HG03064 (cell line): ENCODE results near the gene NTRK1.

Experiments used
- ATAC-seq: cut with Tn5 transposase; IDR thresholded peaks from one replicate; pipeline ENCODE4 v1.9.1; 2021; ENCODE audit warnings: low read depth; ENCODE audit not compliant: unreplicated experiment

Gene NTRK1

DNA sequence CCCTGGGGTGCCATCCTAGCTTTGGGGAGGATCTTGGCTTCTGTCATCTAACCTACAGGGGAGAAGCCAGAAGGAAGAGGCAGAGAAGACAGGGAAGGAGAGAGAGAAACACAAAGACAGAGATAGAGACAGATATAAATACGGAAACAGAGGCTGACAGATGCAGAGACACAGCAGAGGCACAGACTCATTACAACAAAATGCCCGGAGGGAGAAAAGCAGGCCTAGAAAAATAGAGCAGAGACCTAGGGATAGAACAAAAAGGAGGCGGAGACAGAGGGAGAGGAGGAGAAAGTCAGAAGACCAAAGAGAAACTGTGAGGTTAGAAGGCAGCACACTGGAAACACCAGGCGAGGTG is 34.8 kb downstream of the NTRK1 start:
- ATAC-seq = no peak

DNA sequence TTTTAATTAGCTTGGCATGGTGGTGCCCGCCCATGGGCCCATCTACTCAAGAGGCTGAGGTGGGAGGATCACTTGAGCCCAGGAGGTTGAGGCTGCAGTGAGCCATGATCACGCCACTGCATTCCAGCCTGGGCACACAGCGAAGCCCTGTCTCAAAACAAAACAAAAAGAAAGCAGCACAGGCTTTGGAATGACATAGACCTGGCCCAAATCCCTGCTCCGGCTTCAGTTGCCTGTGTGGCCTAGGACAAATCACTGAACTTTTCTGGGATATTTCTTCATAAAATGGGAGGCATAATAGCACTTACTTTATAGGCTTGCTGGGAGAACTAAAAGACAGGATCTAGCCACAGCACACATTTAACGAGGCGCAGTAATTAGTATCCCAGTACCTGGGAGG is 35.3 kb downstream of the NTRK1 start:
- ATAC-seq = no peak

GRCh38 chr1:156896490-156897033 is 35.9 kb downstream of the NTRK1 start:
- no peak for ATAC-seq

DNA sequence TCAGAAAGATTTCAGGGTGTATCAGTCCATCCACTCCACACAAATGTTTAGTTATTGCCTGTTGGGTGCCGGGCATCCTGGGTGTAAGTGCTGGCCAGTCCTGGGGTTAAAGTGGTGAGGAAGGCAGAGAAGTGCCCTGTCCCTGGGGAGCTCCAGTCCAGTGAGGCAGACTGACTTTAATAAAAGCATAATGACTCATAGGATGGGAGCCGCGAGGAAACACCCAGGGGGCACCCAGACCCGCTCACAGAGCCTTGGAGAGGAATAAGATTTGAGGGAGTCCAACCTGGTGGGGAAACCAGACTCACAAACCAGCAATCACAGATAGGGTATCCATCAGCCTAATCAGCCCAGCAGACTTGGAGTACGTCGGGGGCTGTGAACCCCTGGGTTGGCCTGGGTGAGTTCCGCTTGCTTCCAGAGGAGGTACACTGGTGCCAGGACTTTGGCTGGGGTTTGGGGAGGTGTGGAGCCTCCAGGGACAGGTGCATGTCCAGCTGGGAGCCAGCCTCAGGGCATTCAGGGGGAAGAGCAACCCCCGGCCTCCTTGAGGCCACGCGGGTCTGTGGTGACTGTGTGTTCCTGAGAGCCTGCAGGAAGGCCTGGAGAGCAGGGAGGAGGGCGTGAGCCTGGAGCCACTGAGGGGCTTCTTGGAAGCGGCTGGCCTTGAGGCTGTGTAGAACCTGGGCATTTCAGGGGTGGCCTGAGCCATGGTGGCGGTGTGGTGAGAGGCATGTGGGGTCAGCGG is 36.6 kb downstream of the NTRK1 start:
- ATAC-seq = no peak

DNA sequence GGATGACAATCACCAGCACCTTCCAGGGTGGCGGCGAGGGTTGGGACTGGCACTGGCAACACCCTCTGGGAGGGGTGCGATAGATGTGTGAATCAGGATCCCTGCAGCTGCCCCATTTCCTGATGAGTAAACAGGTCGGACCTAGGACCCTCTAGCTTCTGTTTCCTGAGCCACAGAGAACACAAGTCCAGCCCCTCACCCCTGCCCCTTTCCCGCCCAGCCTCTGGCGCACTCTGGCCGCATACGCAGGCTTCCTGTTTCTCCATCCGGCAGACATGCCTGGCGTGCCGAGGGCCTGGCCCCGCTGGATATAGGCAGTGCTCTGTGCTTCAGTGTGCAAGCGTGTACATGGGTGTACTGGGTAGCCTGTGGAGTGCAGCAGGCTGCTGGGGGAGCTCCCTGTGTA is 37.5 kb downstream of the NTRK1 start:
- no peak for ATAC-seq

- ATAC-seq = no peak
Observed at GRCh38 chr1:156898971-156899664, 38.5 kb downstream of the NTRK1 start.

- ATAC-seq = no peak
Observed at GRCh38 chr1:156899956-156900718, 39.5 kb downstream of the NTRK1 start.

GRCh38 chr1:156900896-156901589 is 40.4 kb downstream of the NTRK1 start:
- ATAC-seq = no peak

- no peak for ATAC-seq
Observed at GRCh38 chr1:156901590-156901900, 40.9 kb downstream of the NTRK1 start.

GRCh38 chr1:156901966-156902915 is 41.6 kb downstream of the NTRK1 start:
- ATAC-seq = no peak

- ATAC-seq = no peak
Observed at GRCh38 chr1:156903328-156904091, 42.8 kb downstream of the NTRK1 start.

DNA sequence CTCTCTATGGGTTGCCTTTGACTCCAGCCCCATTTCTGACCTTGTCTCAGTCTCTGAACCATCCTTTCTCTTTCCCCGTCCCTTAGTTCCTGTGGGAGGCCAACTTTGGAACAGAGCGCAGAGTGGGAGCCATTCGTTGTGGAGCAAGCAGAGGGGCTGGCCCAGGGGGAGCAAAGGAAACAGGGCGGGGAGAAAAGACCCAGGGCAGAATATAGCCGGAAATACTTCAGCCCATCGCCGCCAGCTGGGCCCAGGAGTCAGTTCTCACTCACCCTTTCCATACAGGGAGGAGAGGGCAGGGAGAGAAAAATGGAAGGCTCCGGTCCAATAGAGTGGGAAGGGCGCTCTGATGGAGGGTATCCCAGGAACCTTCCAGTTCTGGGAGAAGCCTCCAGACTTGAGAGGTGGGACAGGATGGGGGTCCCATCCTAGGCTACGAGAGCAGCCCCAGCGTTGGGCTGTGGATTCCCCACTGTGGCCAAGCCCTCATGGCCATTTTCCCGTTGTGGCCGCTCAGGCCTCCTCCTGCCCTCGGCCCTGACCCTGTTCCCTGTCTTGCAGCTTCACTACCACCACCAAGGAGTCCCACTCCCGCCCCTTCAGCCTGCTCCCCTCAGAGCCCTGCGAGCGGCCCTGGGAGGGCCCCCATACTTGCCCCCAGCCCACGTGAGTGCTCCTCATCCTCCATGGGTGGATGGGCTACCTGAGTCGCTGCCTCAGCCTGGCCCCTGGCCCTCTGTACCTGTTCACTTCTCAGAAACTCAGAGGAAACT is 43.7 kb downstream of the NTRK1 start:
- no peak for ATAC-seq

DNA sequence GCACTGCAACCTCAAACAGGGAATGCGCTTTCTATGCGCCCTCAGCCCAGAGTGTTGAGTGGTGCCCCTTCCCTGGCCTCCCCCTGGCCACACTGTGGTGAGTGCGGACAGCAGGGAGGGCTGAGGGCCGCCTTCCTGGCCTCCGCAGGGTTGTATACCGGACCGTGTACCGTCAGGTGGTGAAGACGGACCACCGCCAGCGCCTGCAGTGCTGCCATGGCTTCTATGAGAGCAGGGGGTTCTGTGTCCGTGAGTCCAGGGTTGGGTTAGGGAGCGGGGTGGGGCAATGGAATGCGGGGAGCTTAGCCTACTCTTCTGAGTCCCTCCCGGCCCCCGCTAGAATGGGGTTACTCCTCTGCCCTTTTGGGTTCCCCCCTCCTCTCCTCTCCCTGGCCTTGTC is 44.5 kb downstream of the NTRK1 start:
- ATAC-seq = no peak

- no peak for ATAC-seq
Observed at GRCh38 chr1:156905651-156906050, 45.0 kb downstream of the NTRK1 start.

GRCh38 chr1:156906206-156906906 is 45.7 kb downstream of the NTRK1 start:
- ATAC-seq = no peak

DNA sequence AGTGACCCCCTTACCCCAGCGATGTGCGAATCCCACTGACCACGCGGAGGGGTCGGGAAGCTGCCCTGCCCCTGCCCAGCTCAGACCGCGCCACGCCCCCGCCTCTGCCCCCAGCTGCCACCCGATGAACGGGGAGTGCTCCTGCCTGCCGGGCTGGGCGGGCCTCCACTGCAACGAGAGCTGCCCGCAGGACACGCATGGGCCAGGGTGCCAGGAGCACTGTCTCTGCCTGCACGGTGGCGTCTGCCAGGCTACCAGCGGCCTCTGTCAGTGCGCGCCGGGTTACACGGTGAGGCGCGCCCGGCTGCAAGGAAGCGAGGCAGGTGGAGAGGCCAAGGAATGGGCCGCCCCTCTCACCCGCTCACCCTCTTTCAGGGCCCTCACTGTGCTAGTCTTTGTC is 47.9 kb downstream of the NTRK1 start:
- no peak for ATAC-seq

- ATAC-seq = no peak
Observed at GRCh38 chr1:156908955-156909354, 48.3 kb downstream of the NTRK1 start.

DNA sequence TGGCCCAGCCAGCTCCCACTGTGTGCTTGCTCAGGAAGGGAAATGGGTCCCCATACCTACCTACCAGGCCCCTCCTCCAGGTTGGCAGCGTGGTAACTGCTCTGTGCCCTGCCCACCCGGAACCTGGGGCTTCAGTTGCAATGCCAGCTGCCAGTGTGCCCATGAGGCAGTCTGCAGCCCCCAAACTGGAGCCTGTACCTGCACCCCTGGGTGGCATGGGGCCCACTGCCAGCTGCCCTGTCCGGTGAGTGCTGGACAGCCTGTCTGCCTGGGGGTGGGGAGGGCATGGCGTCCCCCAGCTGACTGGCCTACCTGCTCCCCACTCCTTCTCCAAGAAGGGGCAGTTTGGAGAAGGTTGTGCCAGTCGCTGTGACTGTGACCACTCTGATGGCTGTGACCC is 49.0 kb downstream of the NTRK1 start:
- no peak for ATAC-seq
